H9 (cell line): Measurements from ENCODE around the gene KLHL3. TPM values are rescaled to one million over a fixed set of nuclear protein-coding genes. Genes with fewer than 3 reads are reported as not detected.

Experiments used
- DNase-seq: peaks from one replicate; pipeline ENCODE4 v3.0.0-alpha.2; 2017
- H2AFZ ChIP-seq: one replicate; pipeline ENCODE4 v1.6.1; 2013; ENCODE audit warnings: mild to moderate bottlenecking, low read length, control low read depth, moderate library complexity
- H2AK5ac ChIP-seq: 2 replicates; pipeline ENCODE4 v1.6.1; 2013; ENCODE audit warnings: low read length, control low read depth, mixed read lengths; ENCODE audit not compliant: insufficient read length
- H2BK120ac ChIP-seq: one replicate; pipeline ENCODE4 v1.6.1; 2013; ENCODE audit warnings: low read depth, mild to moderate bottlenecking, low read length, control low read depth, inconsistent platforms; ENCODE audit not compliant: poor library complexity, severe bottlenecking
- H2BK12ac ChIP-seq: 2 replicates; pipeline ENCODE4 v1.6.1; 2013; ENCODE audit warnings: low read length, control low read depth, mixed read lengths, low read depth; ENCODE audit not compliant: insufficient read length
- H2BK15ac ChIP-seq: 2 replicates; pipeline ENCODE4 v1.6.1; 2013; ENCODE audit warnings: low read depth, low read length, control low read depth
- H2BK20ac ChIP-seq: one replicate; pipeline ENCODE4 v1.6.1; 2013; ENCODE audit warnings: low read depth, mild to moderate bottlenecking, low read length, control low read depth, inconsistent platforms; ENCODE audit not compliant: poor library complexity, severe bottlenecking
- H2BK5ac ChIP-seq: 2 replicates; pipeline ENCODE4 v1.6.1; 2013; ENCODE audit warnings: low read length, control low read depth, mixed read lengths; ENCODE audit not compliant: insufficient read length
- H3K14ac ChIP-seq: 2 replicates; pipeline ENCODE4 v1.6.1; 2013; ENCODE audit warnings: low read length, control low read depth; ENCODE audit not compliant: insufficient read depth
- H3K18ac ChIP-seq: 2 replicates; pipeline ENCODE4 v1.6.1; 2013; ENCODE audit warnings: low read depth, mild to moderate bottlenecking, mixed read lengths, low read length, control low read depth; ENCODE audit not compliant: insufficient read length
- H3K23ac ChIP-seq: 2 replicates; pipeline ENCODE4 v1.6.1; 2013; ENCODE audit warnings: low read length, control low read depth, mixed read lengths, low read depth; ENCODE audit not compliant: insufficient read length
- H3K23me2 ChIP-seq: 2 replicates; pipeline ENCODE4 v1.6.1; 2013; ENCODE audit warnings: low read depth, mild to moderate bottlenecking, mixed read lengths, low read length, control low read depth; ENCODE audit not compliant: insufficient read length, poor library complexity, severe bottlenecking
- H3K27ac ChIP-seq: 2 replicates; pipeline ENCODE4 v1.5.1; 2013; ENCODE audit warnings: low read length, control low read depth, mixed read lengths, low read depth; ENCODE audit not compliant: insufficient read length
- H3K27me3 ChIP-seq: 2 replicates; pipeline ENCODE4 v1.6.1; 2013; ENCODE audit warnings: low read length, control low read depth, inconsistent platforms; ENCODE audit not compliant: insufficient read depth
- H3K4ac ChIP-seq: 2 replicates; pipeline ENCODE4 v1.6.1; 2013; ENCODE audit warnings: low read depth, mild to moderate bottlenecking, control low read depth, inconsistent platforms, low read length, moderate library complexity
- H3K4me1 ChIP-seq: 2 replicates; pipeline ENCODE4 v1.6.1; 2013; ENCODE audit warnings: low read length, control low read depth, inconsistent platforms; ENCODE audit not compliant: insufficient read depth
- H3K4me2 ChIP-seq: 2 replicates; pipeline ENCODE4 v1.6.1; 2013; ENCODE audit warnings: low read length, control low read depth, mixed read lengths; ENCODE audit not compliant: insufficient read length, insufficient read depth
- H3K56ac ChIP-seq: 2 replicates; pipeline ENCODE4 v1.6.1; 2013; ENCODE audit warnings: low read depth, mild to moderate bottlenecking, mixed read lengths, low read length, control low read depth; ENCODE audit not compliant: insufficient read length
- H3K79me1 ChIP-seq: 2 replicates; pipeline ENCODE4 v1.6.1; 2013; ENCODE audit warnings: low read depth, mild to moderate bottlenecking, moderate library complexity, low read length, control low read depth, inconsistent platforms; ENCODE audit not compliant: insufficient read depth, poor library complexity, severe bottlenecking
- H3K79me2 ChIP-seq: 2 replicates; pipeline ENCODE4 v1.6.1; 2013; ENCODE audit warnings: low read length, control low read depth, inconsistent platforms; ENCODE audit not compliant: insufficient read depth
- H3K9ac ChIP-seq: 2 replicates; pipeline ENCODE4 v1.6.1; 2013; ENCODE audit warnings: low read length, control low read depth, mixed read lengths; ENCODE audit not compliant: insufficient read length; ENCODE audit errors: extremely low read depth
- H3K9me3 ChIP-seq: one replicate; pipeline ENCODE4 v1.6.1; 2013; ENCODE audit warnings: low read depth, low read length, inconsistent platforms; ENCODE audit not compliant: control insufficient read depth
- H3T11ph ChIP-seq: one replicate; pipeline ENCODE4 v1.6.1; 2013; ENCODE audit warnings: mild to moderate bottlenecking, low read length, control low read depth, inconsistent platforms
- H4K20me1 ChIP-seq: one replicate; pipeline ENCODE4 v1.6.1; 2013; ENCODE audit not compliant: control insufficient read depth, insufficient read length, insufficient read depth
- H4K5ac ChIP-seq: 2 replicates; pipeline ENCODE4 v1.6.1; 2013; ENCODE audit warnings: low read depth, mild to moderate bottlenecking, mixed read lengths, low read length, control low read depth; ENCODE audit not compliant: insufficient read length
- H4K8ac ChIP-seq: replicated peaks from 2 replicates; pipeline ENCODE4 v1.6.1; 2013; ENCODE audit warnings: low read length, control low read depth, mixed read lengths, low read depth; ENCODE audit not compliant: insufficient read length
- H4K91ac ChIP-seq: 2 replicates; pipeline ENCODE4 v1.6.1; 2013; ENCODE audit warnings: low read depth, mild to moderate bottlenecking, moderate library complexity, mixed read lengths, low read length, control low read depth; ENCODE audit not compliant: insufficient read length
- H3K27ac Mint-ChIP-seq, 3 experiments: 2 replicates in 2 of 3; 3 replicates in 1 of 3; pipeline ENCODE4 v1.8.0; 2020 to 2021; ENCODE audit warnings: mixed read lengths in 3 of 3, mild to moderate bottlenecking in 1 of 3, moderate library complexity in 1 of 3
- H3K27me3 Mint-ChIP-seq: 2 replicates; pipeline ENCODE4 v1.8.0; 2021; ENCODE audit warnings: low read depth, mild to moderate bottlenecking, moderate library complexity, mixed read lengths
- H3K36me3 Mint-ChIP-seq, 3 experiments: 2 replicates in 2 of 3; 3 replicates in 1 of 3; pipeline ENCODE4 v1.8.0; 2020 to 2021; ENCODE audit warnings: low read depth in 3 of 3, mixed read lengths in 3 of 3; ENCODE audit not compliant: insufficient read depth in 1 of 3
- H3K4me1 Mint-ChIP-seq, 2 experiments: 2 replicates each; pipeline ENCODE4 v1.8.0; 2020; ENCODE audit warnings: mixed read lengths in 2 of 2
- H3K4me3 Mint-ChIP-seq, 2 experiments: 2 replicates in 1 of 2; 3 replicates in 1 of 2; pipeline ENCODE4 v1.8.0; 2020 to 2021; ENCODE audit warnings: mild to moderate bottlenecking in 2 of 2, mixed read lengths in 2 of 2, moderate library complexity in 1 of 2
- H3K9me3 Mint-ChIP-seq, 2 experiments: 2 replicates in 1 of 2; 3 replicates in 1 of 2; pipeline ENCODE4 v1.8.0; 2020; ENCODE audit warnings: mild to moderate bottlenecking in 2 of 2, mixed read lengths in 2 of 2, moderate library complexity in 1 of 2
- CTCF ChIP-seq: fragments of 200-600 bp; sonication (generic); conservative IDR thresholded peaks from 3 replicates; pipeline ENCODE4 v1.8.0; 2021; ENCODE audit warnings: antibody characterized with exemption, mild to moderate bottlenecking
- WGBS: extraction: QIAGEN DNeasy Blood & Tissue Kit; methylation state at CpG from one replicate; pipeline ENCODE4 v1.1.7; 2013; ENCODE audit warnings: missing lambda C conversion rate, low lambda C conversion rate, mixed read lengths; ENCODE audit not compliant: insufficient read length; ENCODE audit errors: extremely low coverage; 5-methylcytosine and 5-hydroxymethylcytosine counted together
- total RNA-seq: library from RNA; stranded (reverse); gene quantifications from 2 replicates; pipeline ENCODE4 v1.2.1, GENCODE V29; 2021

KLHL3 gene
- total RNA-seq, 1 experiment from 2014 or later, result 12.8 TPM

- no peak for TF ChIP-seq CTCF
- H2BK5ac ChIP-seq, result no peak overlapping the region
- no peak overlapping the region for H3K9ac ChIP-seq
- no peak overlapping the region for H2AFZ ChIP-seq
- no peak overlapping the region for H2AK5ac ChIP-seq
- Mint-ChIP-seq H3K9me3 (no peaks in the 10 kb centered on the region), H3K4me1 (0 out of 4 replicates have a peak, but pooled peaks cover 0 to 3% of the 10 kb centered on the region in 2 experiments), H3K27ac (no peak overlapping the region), H3K36me3 (no peaks in the 10 kb centered on the region), H3K4me3 (no peak overlapping the region), H3K27me3 (no peaks in the 10 kb centered on the region)
- no peak overlapping the region for H4K5ac ChIP-seq
- H3K79me2 ChIP-seq, result no peaks in the 10 kb centered on the region
- no peak overlapping the region for H4K8ac ChIP-seq
- H4K20me1 ChIP-seq, result no peaks in the 10 kb centered on the region
- H2BK15ac ChIP-seq, result no peak overlapping the region
- no peak overlapping the region for H3K4me2 ChIP-seq
- H3K27ac ChIP-seq, result no peak overlapping the region
- H3K23me2 ChIP-seq, result no peaks in the 10 kb centered on the region
- H3T11ph ChIP-seq, result no peak overlapping the region
- no CpG with 5 or more reads among the region's 2 CpGs for WGBS
- H2BK120ac ChIP-seq, result no peak overlapping the region
- no peak overlapping the region for H3K4ac ChIP-seq
- H3K23ac ChIP-seq, result no peak overlapping the region
- DNase-seq, result no peak
- no peak overlapping the region for H4K91ac ChIP-seq
- H3K9me3 ChIP-seq, result no peaks in the 10 kb centered on the region
- H3K18ac ChIP-seq, result no peak overlapping the region
- H2BK20ac ChIP-seq, result no peak overlapping the region
- H3K14ac ChIP-seq, result no peak overlapping the region
- H3K27me3 ChIP-seq, result no peaks in the 10 kb centered on the region
- H3K56ac ChIP-seq, result no peak overlapping the region
- no peaks in the 10 kb centered on the region for H3K4me1 ChIP-seq
- no peak overlapping the region for H2BK12ac ChIP-seq
- H3K79me1 ChIP-seq, result no peaks in the 10 kb centered on the region
Observed at GRCh38 chr5:137666901-137667300, 69.0 kb downstream of the KLHL3 start.
